Tibial nerve (tissue), 3 donors: ENCODE results near the gene LRRC1.

Source experiments
- POLR2A ChIP-seq, 2 donors: fragments of 450-650 bp; IDR thresholded peaks; one replicate each; pipeline ENCODE4 v1.6.1; 2017; ENCODE audit warnings: antibody characterized with exemption in 2 of 2, mild to moderate bottlenecking in 2 of 2, moderate library complexity in 2 of 2
- TF ChIP-seq, protein P1 (sequence below), 5 experiments: fragments of 200-600 bp in 3 of 5; fragments of 450-650 bp in 2 of 5; sonication (generic) in 3 of 5; IDR thresholded peaks; one replicate each; pipeline ENCODE4 v1.5.1; 2016 to 2019; ENCODE audit warnings: antibody characterized with exemption in 5 of 5, mild to moderate bottlenecking in 3 of 5, moderate library complexity in 2 of 5

DNA sequence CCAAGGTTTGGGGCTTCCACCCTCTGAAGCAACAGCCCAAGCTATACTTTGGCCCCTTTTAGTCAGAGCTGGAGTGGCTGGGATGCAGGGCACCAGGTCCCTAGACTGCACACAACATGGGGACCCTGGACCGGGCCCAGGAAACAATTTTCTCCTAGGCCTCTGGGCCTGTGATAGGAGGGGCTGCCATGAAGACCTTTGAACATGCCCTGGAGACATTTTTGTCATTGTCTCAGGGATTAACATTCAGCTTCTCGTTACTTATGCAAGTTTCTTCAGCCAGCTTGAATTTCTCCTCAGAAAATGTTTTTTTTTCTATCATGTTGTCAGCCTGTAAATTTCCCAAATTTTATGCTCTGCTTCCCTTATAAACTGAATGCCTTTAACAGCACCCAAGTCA is 82.3 kb downstream of the LRRC1 start:
- no peak for TF ChIP-seq POLR2A (IDR thresholded peaks at IDR 0.05)
- TF ChIP-seq, protein P1, sequence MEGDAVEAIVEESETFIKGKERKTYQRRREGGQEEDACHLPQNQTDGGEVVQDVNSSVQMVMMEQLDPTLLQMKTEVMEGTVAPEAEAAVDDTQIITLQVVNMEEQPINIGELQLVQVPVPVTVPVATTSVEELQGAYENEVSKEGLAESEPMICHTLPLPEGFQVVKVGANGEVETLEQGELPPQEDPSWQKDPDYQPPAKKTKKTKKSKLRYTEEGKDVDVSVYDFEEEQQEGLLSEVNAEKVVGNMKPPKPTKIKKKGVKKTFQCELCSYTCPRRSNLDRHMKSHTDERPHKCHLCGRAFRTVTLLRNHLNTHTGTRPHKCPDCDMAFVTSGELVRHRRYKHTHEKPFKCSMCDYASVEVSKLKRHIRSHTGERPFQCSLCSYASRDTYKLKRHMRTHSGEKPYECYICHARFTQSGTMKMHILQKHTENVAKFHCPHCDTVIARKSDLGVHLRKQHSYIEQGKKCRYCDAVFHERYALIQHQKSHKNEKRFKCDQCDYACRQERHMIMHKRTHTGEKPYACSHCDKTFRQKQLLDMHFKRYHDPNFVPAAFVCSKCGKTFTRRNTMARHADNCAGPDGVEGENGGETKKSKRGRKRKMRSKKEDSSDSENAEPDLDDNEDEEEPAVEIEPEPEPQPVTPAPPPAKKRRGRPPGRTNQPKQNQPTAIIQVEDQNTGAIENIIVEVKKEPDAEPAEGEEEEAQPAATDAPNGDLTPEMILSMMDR (IDR thresholded peaks at IDR 0.05) = no peak
